GM18498 (cell line): ENCODE measurements around the gene ATXN3.

Experiments used
- ATAC-seq: cut with Tn5 transposase; IDR thresholded peaks from one replicate; pipeline ENCODE4 v1.9.1; 2021; ENCODE audit warnings: mild to moderate bottlenecking, moderate library complexity; ENCODE audit not compliant: unreplicated experiment

ATXN3 gene

DNA sequence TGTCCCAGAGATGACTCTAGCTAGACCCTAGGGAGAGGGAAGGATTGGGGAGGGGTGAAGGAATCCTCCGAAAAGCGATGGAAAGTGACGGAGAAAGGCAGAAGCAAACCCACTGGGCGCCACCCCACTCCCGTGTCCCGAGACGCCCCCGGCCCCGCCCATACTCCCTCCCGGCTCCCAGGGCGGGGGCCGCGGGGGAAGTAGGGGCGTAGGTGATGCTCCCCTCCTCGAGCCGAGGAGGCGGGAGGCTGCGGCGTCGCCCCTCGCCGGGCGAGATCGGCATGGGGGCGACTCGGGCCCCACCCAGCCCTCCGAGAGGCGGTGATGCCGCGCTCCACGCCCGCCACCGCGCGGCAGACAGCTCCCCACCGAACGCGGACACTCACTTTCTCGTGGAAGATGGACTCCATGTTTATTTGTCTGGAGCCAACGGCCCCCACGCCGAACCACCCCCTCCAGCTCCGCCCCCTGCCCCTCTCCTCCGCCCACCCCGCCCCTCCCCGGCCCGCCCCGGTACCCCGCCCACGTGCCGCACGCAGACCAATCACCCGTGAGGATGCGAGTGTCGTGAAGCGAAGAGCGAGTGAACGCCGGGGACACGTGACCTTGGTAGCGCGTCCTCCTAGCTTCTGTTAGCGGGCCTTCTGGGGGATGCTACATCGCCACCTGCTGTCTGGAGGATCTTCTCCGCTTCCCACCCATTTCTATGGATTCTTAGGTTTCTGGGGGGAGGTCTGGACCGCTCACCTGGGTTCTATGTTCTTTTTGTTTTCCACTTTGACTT, at the start of gene ATXN3:
Gene ATXN3 (minus strand): TSS at position 440 of the 784 bp plus-strand sequence. CDS start 30 bp downstream, at position 410.
- ATAC-seq: peak; percentile 89

DNA sequence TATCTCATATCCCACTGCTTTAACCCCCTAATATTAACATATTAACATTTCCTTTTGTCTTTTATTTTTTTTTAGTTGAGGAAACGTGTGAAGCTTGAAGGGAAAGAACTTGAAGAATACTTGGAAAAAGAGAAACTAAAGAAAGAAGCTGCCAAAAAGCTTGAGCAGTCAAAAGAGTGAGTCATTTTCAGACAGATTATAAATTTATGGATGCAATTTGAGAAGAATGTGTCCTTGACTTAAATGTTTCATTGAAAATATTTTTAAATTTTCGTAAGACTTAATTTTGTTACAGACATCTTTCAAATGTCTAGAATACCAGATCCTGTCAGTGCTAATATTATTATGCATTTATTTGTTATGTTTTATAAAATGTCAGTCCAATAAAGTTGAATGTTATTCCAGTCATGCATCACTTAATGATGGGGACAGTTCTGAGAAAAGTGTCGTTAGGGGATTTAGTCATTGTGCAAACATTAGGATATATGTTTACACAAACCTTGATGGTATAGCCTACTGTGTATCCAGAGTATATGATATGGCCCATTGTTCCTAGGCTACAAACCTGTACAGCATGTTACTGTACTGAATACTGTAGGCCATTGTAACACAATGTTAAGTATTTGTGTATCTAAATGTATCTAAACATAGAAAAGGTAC, 48.0 kb upstream of the ATXN3 start:
- ATAC-seq: no peak

DNA sequence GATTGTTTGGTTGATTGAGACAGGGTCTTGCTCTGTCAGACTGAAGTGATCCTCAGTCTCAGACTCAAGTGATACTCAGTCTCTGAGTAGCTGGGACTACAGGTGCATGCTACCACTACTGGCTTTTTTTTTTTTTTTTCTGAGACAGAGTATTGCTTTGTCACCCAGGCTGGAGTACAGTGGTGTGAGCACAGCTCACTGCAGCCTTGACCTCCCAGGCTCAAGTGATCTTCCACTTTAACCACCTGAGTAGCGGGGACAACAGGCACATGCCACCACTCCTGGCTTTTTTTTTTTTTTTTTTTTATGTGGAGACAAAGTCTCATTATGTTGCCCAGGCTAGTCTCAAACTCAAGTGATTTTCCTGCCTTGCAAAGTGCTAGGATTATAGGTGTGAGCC, 47.2 kb upstream of the ATXN3 start:
- no peak for ATAC-seq

GRCh38 chr14:92144708-92145107, 38.3 kb upstream of the ATXN3 start:
- ATAC-seq: no peak

DNA sequence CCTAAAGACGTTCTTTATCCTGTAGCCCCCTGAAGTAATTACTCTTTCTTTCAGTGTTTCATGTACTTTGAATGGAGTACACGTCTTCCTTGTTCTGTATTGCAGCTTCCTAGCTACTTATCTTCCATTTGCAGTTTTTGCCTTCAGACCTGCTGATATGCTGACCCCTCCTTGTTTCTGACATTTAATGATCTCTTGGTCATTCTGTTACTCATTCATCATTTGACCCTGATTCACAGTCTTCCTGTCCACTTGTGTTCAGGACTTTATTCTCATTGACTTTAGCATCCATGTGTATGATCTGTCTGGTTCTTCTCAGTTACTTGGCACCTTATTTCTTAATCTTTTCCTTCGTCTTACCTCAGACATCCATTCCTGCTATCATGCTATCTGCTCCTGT, 37.6 kb upstream of the ATXN3 start:
- no peak for ATAC-seq

GRCh38 chr14:92143309-92143708, 36.9 kb upstream of the ATXN3 start:
- ATAC-seq: no peak

GRCh38 chr14:92135269-92135668, 28.9 kb upstream of the ATXN3 start:
- ATAC-seq: no peak

DNA sequence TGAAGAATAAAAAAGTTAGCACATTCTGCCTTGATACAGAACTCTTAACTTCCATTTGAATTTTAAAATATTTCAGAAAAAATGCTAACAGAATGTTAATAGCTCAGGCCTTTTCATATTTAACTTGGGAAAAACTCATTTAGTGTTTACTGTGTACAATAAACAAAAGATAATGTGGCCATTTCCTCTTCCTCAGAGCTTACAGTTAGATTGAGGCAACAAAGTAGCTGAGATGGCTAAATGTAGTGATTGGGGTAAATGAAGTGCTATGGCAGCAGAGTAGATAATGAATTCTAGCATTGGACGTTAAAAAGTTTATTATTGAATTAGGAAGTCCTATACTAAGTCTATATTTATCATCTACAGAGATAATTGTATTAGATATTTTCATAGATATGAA, 28.1 kb upstream of the ATXN3 start:
- no peak for ATAC-seq

DNA sequence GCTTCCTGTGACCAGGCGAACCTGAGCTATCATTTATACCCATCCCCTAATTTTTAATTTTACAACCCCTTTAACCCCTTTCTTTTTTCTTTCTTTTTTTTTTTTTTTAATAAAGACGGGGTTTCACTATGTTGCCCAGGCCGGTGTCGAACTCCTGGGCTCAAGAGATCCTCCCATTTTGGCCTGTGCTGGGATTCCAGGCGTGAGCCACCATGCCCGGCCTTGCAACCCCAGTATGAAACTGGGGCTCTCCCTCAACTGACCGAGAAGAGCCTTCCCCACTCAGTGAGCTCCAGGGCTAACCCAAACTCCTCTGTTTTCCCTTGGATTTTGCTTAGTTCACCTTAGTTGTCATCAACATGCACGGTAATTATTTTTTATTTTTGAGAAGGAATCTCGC, 16.4 kb upstream of the ATXN3 start:
- no peak for ATAC-seq

DNA sequence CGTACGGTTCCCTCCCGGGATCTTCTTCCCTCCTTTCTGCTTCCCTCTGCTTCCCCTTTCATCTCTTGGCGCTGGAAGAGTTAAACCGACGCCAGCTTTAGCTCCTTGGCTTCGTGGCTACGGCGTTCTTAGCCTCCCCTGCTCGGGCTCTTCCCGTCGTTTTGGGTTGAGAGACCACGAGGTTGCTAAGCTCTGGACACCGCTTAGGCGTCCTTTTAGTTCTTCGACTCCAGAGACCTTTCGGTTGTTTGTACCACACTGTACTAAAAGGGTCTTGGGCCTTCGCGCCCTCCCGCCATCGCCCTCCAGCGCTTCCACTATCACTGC, 15.9 kb upstream of the ATXN3 start:
- no peak for ATAC-seq

DNA sequence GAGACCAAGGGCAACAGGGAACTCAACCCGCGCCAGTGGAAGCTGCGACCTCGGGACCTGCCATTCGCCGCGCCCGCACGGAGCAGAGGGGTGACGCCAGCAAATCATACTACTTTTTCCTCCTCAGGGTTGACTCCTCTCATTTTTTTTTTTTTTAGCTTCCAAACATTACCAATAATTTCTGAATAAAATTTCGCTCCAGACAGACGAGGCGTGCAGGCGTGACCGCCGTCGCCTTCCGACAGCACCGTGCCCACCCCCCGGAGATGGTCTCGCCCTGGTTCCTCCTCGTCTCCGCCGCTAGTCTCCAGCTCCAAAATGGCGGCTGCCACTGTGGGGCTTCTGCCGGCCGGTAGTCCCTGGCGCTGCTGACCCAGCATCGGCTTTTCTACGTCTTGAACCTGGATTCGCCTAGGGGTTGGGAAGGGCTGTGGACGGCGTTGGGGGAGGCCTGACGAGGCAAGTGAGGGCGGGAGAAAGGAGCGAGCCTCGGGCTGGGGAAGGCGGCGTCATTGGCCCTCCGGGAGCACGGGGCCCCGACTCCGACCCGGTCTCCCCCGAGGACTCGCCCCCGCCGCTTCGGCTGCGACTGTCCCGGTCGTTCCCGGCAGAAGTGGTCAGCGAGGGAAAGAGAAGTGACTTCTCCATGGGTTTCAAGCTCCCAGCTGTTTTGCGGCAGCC, 15.4 kb upstream of the ATXN3 start, which contains the start of the genes CPSF2 and NDUFB1:
Gene CPSF2 (plus strand): TSS at position 300 of the 681 bp plus-strand sequence. CDS start 9,016 bp downstream, outside the sequence.
Gene NDUFB1 (minus strand): TSS at position 37 of the 681 bp plus-strand sequence. CDS start 4,069 bp downstream, outside the sequence.
- ATAC-seq: peak; percentile 90

- peak; percentile 17 for ATAC-seq
These were observed 14.9 kb upstream of the ATXN3 start for GRCh38 chr14:92121207-92121669.

DNA sequence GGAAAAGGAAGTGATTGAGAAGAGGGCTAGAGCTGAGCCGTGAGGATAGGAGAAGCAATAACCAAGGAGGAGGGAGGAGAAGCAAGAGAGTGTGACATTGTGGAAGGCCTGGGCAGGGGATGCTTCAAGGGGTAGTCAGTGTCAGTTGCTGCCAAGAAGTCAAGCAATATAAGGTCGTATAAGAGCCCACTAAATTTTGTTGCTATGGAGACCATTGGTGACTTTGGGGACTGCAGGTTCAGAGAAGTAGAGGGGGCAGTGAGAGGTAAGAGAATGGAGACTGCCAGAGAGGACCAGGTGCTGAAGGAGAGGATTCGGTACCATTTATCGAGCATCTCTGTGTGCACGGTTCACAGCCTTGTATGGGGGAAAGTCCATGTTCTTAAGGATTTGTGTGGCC, 3.1 kb upstream of the ATXN3 start:
- ATAC-seq: no peak

- ATAC-seq: no peak
These were observed 2.2 kb upstream of the ATXN3 start for GRCh38 chr14:92108345-92109254.

DNA sequence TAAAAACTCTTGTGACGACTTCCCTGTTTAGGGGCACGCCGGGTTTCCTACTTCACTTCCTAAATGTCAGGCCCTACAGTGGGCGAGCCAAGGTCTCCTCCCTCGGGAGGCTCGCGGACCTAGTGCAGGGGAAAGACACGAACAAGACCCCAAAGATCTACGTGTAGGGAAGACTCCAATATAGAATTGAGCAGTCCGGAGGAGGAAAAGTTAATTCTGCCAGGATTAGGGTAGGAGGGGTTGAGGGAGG, 564 bp downstream of the ATXN3 start:
- ATAC-seq: peak; percentile 7

- ATAC-seq: no peak
These were observed 1.1 kb downstream of the ATXN3 start for GRCh38 chr14:92105073-92105892.

DNA sequence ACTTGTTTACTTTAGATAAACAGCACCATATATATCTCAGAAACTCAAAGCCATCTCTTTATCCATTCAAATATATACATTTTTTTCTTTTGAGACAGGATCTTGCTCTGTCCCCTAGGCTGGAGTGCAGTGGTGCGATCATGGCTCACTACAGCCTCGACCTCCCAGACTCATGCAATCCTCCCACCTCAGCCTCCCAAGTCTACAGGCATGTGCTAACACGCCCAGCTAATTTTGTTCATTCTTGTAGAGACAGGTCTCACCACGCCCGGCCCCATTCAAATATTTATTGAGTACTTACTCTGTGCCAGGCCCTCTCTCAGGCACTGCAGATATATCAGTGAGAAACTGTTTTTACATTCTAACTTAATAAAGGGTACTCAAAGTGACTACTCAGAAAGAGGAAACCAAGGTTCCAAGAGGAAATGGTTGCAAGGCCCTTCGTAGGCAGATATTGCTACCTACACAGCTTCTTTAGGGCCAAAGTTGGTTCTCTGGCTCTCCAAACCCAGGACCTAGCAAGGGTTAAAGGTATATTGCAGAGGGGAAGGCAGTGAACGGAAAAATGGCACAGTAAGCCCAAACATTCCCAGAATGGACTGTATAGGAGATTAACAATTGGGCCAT, 2.9 kb downstream of the ATXN3 start:
- no peak for ATAC-seq

DNA sequence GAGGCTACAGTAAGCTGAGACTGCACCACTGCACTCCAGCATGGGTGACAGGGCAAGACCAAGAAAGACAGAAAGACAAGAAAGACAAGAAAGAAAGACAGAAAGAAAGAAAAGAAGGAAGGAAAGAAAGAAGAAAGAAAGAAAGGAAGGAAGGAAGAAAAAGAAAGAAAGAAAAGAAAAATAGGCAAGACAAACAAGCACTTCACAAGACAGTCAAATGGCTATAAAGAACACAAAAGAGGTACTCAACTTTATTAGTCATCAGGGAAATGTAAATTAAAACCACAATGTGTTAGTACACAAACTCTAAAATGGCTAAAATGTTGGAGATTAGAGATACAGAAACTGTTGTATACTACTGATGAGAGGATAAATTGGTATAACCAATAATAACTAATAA, 6.6 kb downstream of the ATXN3 start:
- ATAC-seq: no peak

GRCh38 chr14:92093320-92093719, 13.1 kb downstream of the ATXN3 start:
- ATAC-seq: no peak

DNA sequence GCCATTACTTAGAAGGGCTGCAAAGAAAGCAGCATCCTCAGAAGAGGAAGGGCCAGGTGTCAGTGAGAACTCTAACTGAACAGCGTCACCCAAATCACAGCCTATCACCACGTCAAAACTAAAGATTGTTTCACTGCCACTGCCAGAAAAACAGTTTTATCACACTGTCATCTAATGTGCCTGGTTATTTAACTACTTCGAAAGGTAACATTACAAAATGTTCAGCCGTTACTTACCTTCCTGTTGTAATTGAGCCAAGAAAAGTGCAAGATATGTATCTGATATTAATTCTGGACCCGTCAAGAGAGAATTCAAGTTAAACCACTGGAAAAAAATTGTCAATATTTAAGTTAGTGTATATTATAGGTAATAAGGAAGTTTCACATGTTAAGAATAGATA, 17.9 kb downstream of the ATXN3 start:
- no peak for ATAC-seq
